ENCODE results near the gene CTBP2.

DNA sequence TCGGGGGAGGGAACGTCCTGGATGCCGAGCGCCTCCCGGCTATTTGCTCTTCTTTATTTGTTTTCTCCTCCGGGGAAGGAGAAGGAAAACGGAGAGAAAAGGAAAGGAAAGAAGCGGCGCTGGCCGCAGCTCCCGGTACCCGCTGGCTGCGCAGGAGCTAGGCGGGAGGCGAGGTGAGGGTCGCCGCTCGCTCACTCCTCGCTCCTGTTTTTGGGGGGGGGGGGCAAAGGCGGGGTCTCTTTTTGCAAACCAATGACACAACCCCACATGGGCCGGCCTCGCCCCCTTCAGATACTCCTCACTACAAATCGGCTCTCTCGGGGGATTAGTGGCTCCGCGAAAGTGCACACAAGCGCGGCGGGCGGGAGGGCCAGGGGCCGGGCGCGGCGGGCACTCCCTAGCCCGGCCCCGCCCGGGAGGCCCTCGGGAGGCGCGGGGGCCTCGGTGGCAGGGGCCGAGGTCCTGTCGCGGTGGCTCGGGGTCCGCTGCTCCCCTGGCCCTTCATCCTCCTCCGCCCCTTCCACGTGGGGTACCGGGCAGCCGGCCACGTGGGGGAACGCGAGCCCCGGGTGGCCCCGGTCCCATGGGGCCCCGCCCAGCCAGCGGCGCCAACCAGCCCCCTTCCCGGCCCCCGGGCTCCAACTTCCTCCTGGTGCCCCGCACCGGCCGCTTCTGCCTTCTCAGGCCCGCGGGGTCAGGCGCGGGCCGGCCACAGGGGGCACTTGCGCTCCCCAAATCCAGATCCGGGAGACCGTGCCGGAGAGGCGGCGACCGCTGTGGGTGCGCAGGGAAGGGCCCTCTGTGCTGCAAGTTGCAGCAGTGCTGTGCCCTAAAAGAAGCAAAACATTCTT is 718 bp upstream of the CTBP2 start:
- no peak for TF ChIP-seq POLR2A (IDR thresholded peaks at IDR 0.05; ENCODE audit: low read depth)
- peak; percentile 34 to 64 for TF ChIP-seq POLR2AphosphoS5 (IDR thresholded peaks at IDR 0.05)
